HuH-7 (cell line): Measurements from ENCODE around the gene ARHGEF7.

ENCODE experiments used
- DNase-seq: peaks from one replicate; pipeline ENCODE4 v3.0.0; 2011; ENCODE audit warnings: low spot score

The ARHGEF7 gene

DNA sequence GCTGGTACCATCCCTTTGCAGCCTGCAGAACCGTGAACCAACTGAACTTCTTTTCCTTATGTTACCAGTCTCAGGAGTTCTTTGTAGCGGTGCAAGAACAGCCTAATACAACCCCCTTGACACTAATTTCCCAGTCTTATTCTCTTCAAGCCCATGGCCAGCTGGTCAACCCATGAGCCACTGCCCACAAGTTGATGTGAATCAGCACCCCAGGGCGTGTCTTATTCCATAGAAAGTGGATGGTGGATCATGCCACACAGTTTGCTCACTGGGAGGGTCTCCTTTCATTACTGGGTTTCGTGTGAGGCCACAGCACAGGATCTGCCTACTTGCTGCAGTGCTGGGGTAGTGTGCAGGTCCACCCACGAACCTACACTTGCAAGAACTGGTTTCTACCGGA is 232.3 kb downstream of the ARHGEF7 start:
- DNase-seq: no peak

DNA sequence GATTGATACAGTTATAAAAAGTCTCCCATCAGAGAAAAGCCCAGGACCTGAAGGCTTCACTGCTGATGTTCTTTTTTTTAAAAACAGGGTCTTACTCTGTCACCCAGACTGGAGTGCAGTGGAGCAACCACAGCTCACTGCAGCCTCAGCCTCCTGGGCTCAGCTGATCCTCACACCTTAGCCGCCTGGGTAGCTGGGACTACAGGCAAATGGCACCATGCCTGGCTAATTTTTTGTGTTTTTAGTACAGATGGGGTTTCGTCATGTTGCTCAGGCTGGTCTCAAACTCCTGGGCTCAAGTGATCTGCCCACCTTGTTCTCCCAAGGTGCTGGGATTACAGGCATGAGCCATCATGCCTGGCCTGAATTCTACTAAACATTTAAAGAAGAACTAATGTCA is 238.4 kb downstream of the ARHGEF7 start:
- DNase-seq: no peak

DNA sequence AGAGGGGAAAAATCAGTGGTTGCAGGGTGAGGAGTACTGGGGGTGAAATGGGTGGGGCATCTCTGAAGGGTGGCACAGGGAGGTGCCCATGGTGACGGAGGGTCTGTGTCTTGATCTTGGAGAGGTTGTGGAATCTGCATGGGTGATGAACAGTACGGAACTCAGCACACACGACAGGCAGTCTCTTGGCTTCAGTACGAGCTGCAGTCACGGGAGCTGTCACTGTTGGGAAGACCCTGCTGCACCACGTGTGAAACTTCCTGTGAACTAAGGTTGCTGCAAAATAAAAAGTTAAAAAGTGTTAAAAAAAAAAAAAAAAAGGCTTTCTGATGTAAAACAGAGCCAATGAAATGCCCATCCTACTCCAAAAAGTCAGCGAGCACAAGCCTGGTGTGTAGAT is 239.7 kb downstream of the ARHGEF7 start:
- no peak for DNase-seq
